Right lobe of liver (tissue), 4 donors: ENCODE data around the gene HSPB6.

Experiments
- POLR2A ChIP-seq: fragments of 450-650 bp; IDR thresholded peaks from one replicate; pipeline ENCODE4 v1.6.1; 2017; ENCODE audit warnings: antibody characterized with exemption, mild to moderate bottlenecking
- TF ChIP-seq, protein P1 (sequence below), 4 donors: fragments of 200-600 bp in 3 of 4; fragments of 450-650 bp in 1 of 4; IDR thresholded peaks; one replicate each; pipeline versions ENCODE4 v1.5.1 to v1.8.0; 2016 to 2022; ENCODE audit warnings: antibody characterized with exemption in 4 of 4, mild to moderate bottlenecking in 2 of 4
- donor health status: DM: no; HTN: no; CAD: no.
- donor health status: DM: no; HTN: no; CAD: no.
- donor health status: DM: no; HTN: yes; CAD: no.

DNA sequence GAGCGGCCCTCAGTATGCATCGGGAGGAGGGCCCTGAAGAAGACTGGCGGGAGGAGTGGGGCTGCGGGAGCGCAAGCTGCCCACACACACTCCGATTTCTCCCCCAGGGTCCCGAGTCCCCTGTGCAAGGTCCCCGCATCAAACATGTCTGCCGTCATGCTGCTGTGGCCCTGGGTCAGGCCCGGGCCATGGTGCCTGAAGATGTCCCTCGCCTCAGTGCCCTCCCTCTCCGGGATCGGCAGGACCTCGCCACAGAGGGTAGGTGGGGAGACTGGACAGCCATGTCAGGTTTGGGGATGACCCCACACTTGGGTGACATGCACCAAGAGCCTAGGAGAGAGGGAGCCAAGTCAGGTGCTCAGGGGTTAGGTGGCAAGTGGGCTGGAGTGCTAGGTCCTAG, 34.4 kb downstream of the HSPB6 start:
- TF ChIP-seq, protein P1, sequence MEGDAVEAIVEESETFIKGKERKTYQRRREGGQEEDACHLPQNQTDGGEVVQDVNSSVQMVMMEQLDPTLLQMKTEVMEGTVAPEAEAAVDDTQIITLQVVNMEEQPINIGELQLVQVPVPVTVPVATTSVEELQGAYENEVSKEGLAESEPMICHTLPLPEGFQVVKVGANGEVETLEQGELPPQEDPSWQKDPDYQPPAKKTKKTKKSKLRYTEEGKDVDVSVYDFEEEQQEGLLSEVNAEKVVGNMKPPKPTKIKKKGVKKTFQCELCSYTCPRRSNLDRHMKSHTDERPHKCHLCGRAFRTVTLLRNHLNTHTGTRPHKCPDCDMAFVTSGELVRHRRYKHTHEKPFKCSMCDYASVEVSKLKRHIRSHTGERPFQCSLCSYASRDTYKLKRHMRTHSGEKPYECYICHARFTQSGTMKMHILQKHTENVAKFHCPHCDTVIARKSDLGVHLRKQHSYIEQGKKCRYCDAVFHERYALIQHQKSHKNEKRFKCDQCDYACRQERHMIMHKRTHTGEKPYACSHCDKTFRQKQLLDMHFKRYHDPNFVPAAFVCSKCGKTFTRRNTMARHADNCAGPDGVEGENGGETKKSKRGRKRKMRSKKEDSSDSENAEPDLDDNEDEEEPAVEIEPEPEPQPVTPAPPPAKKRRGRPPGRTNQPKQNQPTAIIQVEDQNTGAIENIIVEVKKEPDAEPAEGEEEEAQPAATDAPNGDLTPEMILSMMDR (IDR thresholded peaks at IDR 0.05), result no peak
- TF ChIP-seq POLR2A, result no peak
